ENCODE measurements around the gene MGA. TPM values are rescaled to one million over a fixed set of nuclear protein-coding genes. Genes with fewer than 3 reads are reported as not detected.
A peak's percentile ranks its signal among the peaks of the same experiment; 100 is the strongest.

Gene MGA
- total RNA-seq, 2 donors from 2014 or later, result 42.9 to 62.5 TPM

- DNase-seq (ENCODE audit: low spot score), result peak; percentile 42
- H3K4me1 ChIP-seq (replicated peaks), result no peaks in the 10 kb centered on the region
- H3K27ac ChIP-seq, result no peak overlapping the region
- no peaks in the 10 kb centered on the region for H3K27me3 ChIP-seq (replicated peaks; ENCODE audit: insufficient read depth)
- TF ChIP-seq POLR2A (IDR thresholded peaks at IDR 0.05), result no peak
- TF ChIP-seq, protein P1, sequence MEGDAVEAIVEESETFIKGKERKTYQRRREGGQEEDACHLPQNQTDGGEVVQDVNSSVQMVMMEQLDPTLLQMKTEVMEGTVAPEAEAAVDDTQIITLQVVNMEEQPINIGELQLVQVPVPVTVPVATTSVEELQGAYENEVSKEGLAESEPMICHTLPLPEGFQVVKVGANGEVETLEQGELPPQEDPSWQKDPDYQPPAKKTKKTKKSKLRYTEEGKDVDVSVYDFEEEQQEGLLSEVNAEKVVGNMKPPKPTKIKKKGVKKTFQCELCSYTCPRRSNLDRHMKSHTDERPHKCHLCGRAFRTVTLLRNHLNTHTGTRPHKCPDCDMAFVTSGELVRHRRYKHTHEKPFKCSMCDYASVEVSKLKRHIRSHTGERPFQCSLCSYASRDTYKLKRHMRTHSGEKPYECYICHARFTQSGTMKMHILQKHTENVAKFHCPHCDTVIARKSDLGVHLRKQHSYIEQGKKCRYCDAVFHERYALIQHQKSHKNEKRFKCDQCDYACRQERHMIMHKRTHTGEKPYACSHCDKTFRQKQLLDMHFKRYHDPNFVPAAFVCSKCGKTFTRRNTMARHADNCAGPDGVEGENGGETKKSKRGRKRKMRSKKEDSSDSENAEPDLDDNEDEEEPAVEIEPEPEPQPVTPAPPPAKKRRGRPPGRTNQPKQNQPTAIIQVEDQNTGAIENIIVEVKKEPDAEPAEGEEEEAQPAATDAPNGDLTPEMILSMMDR (IDR thresholded peaks at IDR 0.05), result peak in 1 of 4 experiments; percentile 48
- H3K4me3 ChIP-seq, result no peak overlapping the region
- intact Hi-C loops (cut with DNase I), result no loop called here
- no peaks in the 10 kb centered on the region for H3K36me3 ChIP-seq
- H3K9me3 ChIP-seq, result no peaks in the 10 kb centered on the region
- WGBS, result 61% methylated on average over 9 of the region's 10 CpGs
These were observed 146.3 kb downstream of the MGA start for GRCh38 chr15:41806291-41807181.

GRCh38 chr15:41809121-41809520 lies 148.9 kb downstream of the MGA start:
- Histone ChIP-seq H3K9me3 (no peaks in the 10 kb centered on the region), H3K4me1 (replicated peaks) (no peaks in the 10 kb centered on the region), H3K36me3 (peaks cover 0 to 11% of the 10 kb centered on the region in 2 donors), H3K27me3 (replicated peaks; ENCODE audit: insufficient read depth) (no peaks in the 10 kb centered on the region), H3K4me3 (no peak overlapping the region), H3K27ac (no peak overlapping the region)
- intact Hi-C loops (cut with DNase I), result no loop called here
- TF ChIP-seq, protein P1 (IDR thresholded peaks at IDR 0.05), result no peak
- no peak for TF ChIP-seq POLR2AphosphoS5 (IDR thresholded peaks at IDR 0.05)
- no peak for TF ChIP-seq POLR2A (IDR thresholded peaks at IDR 0.05)
- DNase-seq (ENCODE audit: low spot score), result no peak
- 86% methylated on average over 2 of the region's 2 CpGs for WGBS

DNA sequence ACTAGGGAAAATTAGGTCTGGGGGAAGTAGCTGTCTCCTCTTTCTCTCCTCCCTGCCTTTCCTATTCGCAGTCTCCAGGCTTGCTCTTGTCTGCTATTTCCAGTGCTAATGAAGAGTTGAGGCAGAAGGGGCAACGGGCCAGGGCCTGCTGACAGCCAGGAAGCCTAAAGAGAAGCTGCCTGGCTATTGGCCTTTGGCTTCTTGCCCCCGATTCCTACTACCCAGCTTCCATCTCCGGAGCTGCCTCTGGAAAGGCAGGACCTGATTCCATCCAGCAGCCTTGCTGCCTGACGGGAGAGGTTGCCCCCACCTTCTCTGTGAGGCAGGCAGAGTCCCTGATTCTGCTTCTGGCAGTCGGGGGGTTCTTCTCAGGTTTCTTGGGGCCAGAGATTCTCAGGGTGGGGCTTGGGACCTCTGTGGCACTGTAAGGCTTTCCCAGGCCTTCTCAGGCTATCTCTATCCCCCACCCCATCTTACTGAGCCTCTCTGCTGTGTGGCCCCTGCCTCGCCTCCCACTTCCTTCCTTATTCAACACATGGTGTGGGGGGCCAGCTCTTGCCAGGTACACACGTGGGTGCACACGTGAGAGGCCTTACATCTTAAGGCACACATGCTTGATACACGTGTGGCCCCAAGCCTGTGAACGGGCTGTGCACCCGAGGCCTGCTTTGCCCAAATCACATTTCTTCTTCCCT lies 149.5 kb downstream of the MGA start:
- Histone ChIP-seq H3K4me3 (no peak overlapping the region), H3K27me3 (replicated peaks; ENCODE audit: insufficient read depth) (no peaks in the 10 kb centered on the region), H3K9me3 (no peaks in the 10 kb centered on the region), H3K4me1 (replicated peaks) (no peaks in the 10 kb centered on the region), H3K27ac (no peak overlapping the region), H3K36me3 (peaks cover 0 to 11% of the 10 kb centered on the region in 2 donors)
- TF ChIP-seq, protein P1 (IDR thresholded peaks at IDR 0.05), result no peak
- TF ChIP-seq POLR2AphosphoS5 (IDR thresholded peaks at IDR 0.05), result no peak
- TF ChIP-seq POLR2A (IDR thresholded peaks at IDR 0.05), result no peak
- intact Hi-C loops (cut with DNase I), result loop anchor here (5.0 kb wide), 1 partner anchor 207 kb away; no protein-coding TSS in a partner anchor
- no peak for DNase-seq (ENCODE audit: low spot score)
- WGBS, result 78% methylated on average over 12 of the region's 12 CpGs

GRCh38 chr15:41810651-41811431 lies 150.6 kb downstream of the MGA start:
- Histone ChIP-seq H3K27ac (no peak overlapping the region), H3K4me1 (replicated peaks) (no peaks in the 10 kb centered on the region), H3K27me3 (replicated peaks; ENCODE audit: insufficient read depth) (no peaks in the 10 kb centered on the region), H3K9me3 (no peaks in the 10 kb centered on the region), H3K4me3 (no peak overlapping the region), H3K36me3 (peaks cover 0 to 11% of the 10 kb centered on the region in 2 donors)
- TF ChIP-seq, protein P1 (IDR thresholded peaks at IDR 0.05), result no peak
- TF ChIP-seq POLR2AphosphoS5 (IDR thresholded peaks at IDR 0.05) (no peak), POLR2A (IDR thresholded peaks at IDR 0.05) (no peak)
- intact Hi-C loops (cut with DNase I), result loop anchor here (1.0 to 5.0 kb wide), 2 partner anchors 37 to 209 kb away; partner anchors contain the start of gene MAPKBP1
- DNase-seq (ENCODE audit: low spot score), result no peak
- 94% methylated on average over 5 of the region's 5 CpGs for WGBS
